H9 (cell line): Measurements from ENCODE around the gene ROM1. TPM values are rescaled to one million over a fixed set of nuclear protein-coding genes. Genes with fewer than 3 reads are reported as not detected.

ENCODE experiments used
- DNase-seq: peaks from one replicate; pipeline ENCODE4 v3.0.0-alpha.2; 2017
- H2AFZ ChIP-seq: one replicate; pipeline ENCODE4 v1.6.1; 2013; ENCODE audit warnings: mild to moderate bottlenecking, low read length, control low read depth, moderate library complexity
- H2AK5ac ChIP-seq: 2 replicates; pipeline ENCODE4 v1.6.1; 2013; ENCODE audit warnings: low read length, control low read depth, mixed read lengths; ENCODE audit not compliant: insufficient read length
- H2BK120ac ChIP-seq: one replicate; pipeline ENCODE4 v1.6.1; 2013; ENCODE audit warnings: low read depth, mild to moderate bottlenecking, low read length, control low read depth, inconsistent platforms; ENCODE audit not compliant: poor library complexity, severe bottlenecking
- H2BK12ac ChIP-seq: 2 replicates; pipeline ENCODE4 v1.6.1; 2013; ENCODE audit warnings: low read length, control low read depth, mixed read lengths, low read depth; ENCODE audit not compliant: insufficient read length
- H2BK15ac ChIP-seq: 2 replicates; pipeline ENCODE4 v1.6.1; 2013; ENCODE audit warnings: low read depth, low read length, control low read depth
- H2BK20ac ChIP-seq: one replicate; pipeline ENCODE4 v1.6.1; 2013; ENCODE audit warnings: low read depth, mild to moderate bottlenecking, low read length, control low read depth, inconsistent platforms; ENCODE audit not compliant: poor library complexity, severe bottlenecking
- H2BK5ac ChIP-seq: 2 replicates; pipeline ENCODE4 v1.6.1; 2013; ENCODE audit warnings: low read length, control low read depth, mixed read lengths; ENCODE audit not compliant: insufficient read length
- H3K14ac ChIP-seq: 2 replicates; pipeline ENCODE4 v1.6.1; 2013; ENCODE audit warnings: low read length, control low read depth; ENCODE audit not compliant: insufficient read depth
- H3K18ac ChIP-seq: 2 replicates; pipeline ENCODE4 v1.6.1; 2013; ENCODE audit warnings: low read depth, mild to moderate bottlenecking, mixed read lengths, low read length, control low read depth; ENCODE audit not compliant: insufficient read length
- H3K23ac ChIP-seq: 2 replicates; pipeline ENCODE4 v1.6.1; 2013; ENCODE audit warnings: low read length, control low read depth, mixed read lengths, low read depth; ENCODE audit not compliant: insufficient read length
- H3K23me2 ChIP-seq: 2 replicates; pipeline ENCODE4 v1.6.1; 2013; ENCODE audit warnings: low read depth, mild to moderate bottlenecking, mixed read lengths, low read length, control low read depth; ENCODE audit not compliant: insufficient read length, poor library complexity, severe bottlenecking
- H3K27ac ChIP-seq: 2 replicates; pipeline ENCODE4 v1.5.1; 2013; ENCODE audit warnings: low read length, control low read depth, mixed read lengths, low read depth; ENCODE audit not compliant: insufficient read length
- H3K27me3 ChIP-seq: 2 replicates; pipeline ENCODE4 v1.6.1; 2013; ENCODE audit warnings: low read length, control low read depth, inconsistent platforms; ENCODE audit not compliant: insufficient read depth
- H3K4ac ChIP-seq: 2 replicates; pipeline ENCODE4 v1.6.1; 2013; ENCODE audit warnings: low read depth, mild to moderate bottlenecking, control low read depth, inconsistent platforms, low read length, moderate library complexity
- H3K4me1 ChIP-seq: 2 replicates; pipeline ENCODE4 v1.6.1; 2013; ENCODE audit warnings: low read length, control low read depth, inconsistent platforms; ENCODE audit not compliant: insufficient read depth
- H3K4me2 ChIP-seq: 2 replicates; pipeline ENCODE4 v1.6.1; 2013; ENCODE audit warnings: low read length, control low read depth, mixed read lengths; ENCODE audit not compliant: insufficient read length, insufficient read depth
- H3K56ac ChIP-seq: 2 replicates; pipeline ENCODE4 v1.6.1; 2013; ENCODE audit warnings: low read depth, mild to moderate bottlenecking, mixed read lengths, low read length, control low read depth; ENCODE audit not compliant: insufficient read length
- H3K79me1 ChIP-seq: 2 replicates; pipeline ENCODE4 v1.6.1; 2013; ENCODE audit warnings: low read depth, mild to moderate bottlenecking, moderate library complexity, low read length, control low read depth, inconsistent platforms; ENCODE audit not compliant: insufficient read depth, poor library complexity, severe bottlenecking
- H3K79me2 ChIP-seq: 2 replicates; pipeline ENCODE4 v1.6.1; 2013; ENCODE audit warnings: low read length, control low read depth, inconsistent platforms; ENCODE audit not compliant: insufficient read depth
- H3K9ac ChIP-seq: 2 replicates; pipeline ENCODE4 v1.6.1; 2013; ENCODE audit warnings: low read length, control low read depth, mixed read lengths; ENCODE audit not compliant: insufficient read length; ENCODE audit errors: extremely low read depth
- H3K9me3 ChIP-seq: one replicate; pipeline ENCODE4 v1.6.1; 2013; ENCODE audit warnings: low read depth, low read length, inconsistent platforms; ENCODE audit not compliant: control insufficient read depth
- H3T11ph ChIP-seq: one replicate; pipeline ENCODE4 v1.6.1; 2013; ENCODE audit warnings: mild to moderate bottlenecking, low read length, control low read depth, inconsistent platforms
- H4K20me1 ChIP-seq: one replicate; pipeline ENCODE4 v1.6.1; 2013; ENCODE audit not compliant: control insufficient read depth, insufficient read length, insufficient read depth
- H4K5ac ChIP-seq: 2 replicates; pipeline ENCODE4 v1.6.1; 2013; ENCODE audit warnings: low read depth, mild to moderate bottlenecking, mixed read lengths, low read length, control low read depth; ENCODE audit not compliant: insufficient read length
- H4K8ac ChIP-seq: replicated peaks from 2 replicates; pipeline ENCODE4 v1.6.1; 2013; ENCODE audit warnings: low read length, control low read depth, mixed read lengths, low read depth; ENCODE audit not compliant: insufficient read length
- H4K91ac ChIP-seq: 2 replicates; pipeline ENCODE4 v1.6.1; 2013; ENCODE audit warnings: low read depth, mild to moderate bottlenecking, moderate library complexity, mixed read lengths, low read length, control low read depth; ENCODE audit not compliant: insufficient read length
- H3K27ac Mint-ChIP-seq, 3 experiments: 2 replicates in 2 of 3; 3 replicates in 1 of 3; pipeline ENCODE4 v1.8.0; 2020 to 2021; ENCODE audit warnings: mixed read lengths in 3 of 3, mild to moderate bottlenecking in 1 of 3, moderate library complexity in 1 of 3
- H3K27me3 Mint-ChIP-seq: 2 replicates; pipeline ENCODE4 v1.8.0; 2021; ENCODE audit warnings: low read depth, mild to moderate bottlenecking, moderate library complexity, mixed read lengths
- H3K36me3 Mint-ChIP-seq, 3 experiments: 2 replicates in 2 of 3; 3 replicates in 1 of 3; pipeline ENCODE4 v1.8.0; 2020 to 2021; ENCODE audit warnings: low read depth in 3 of 3, mixed read lengths in 3 of 3; ENCODE audit not compliant: insufficient read depth in 1 of 3
- H3K4me1 Mint-ChIP-seq, 2 experiments: 2 replicates each; pipeline ENCODE4 v1.8.0; 2020; ENCODE audit warnings: mixed read lengths in 2 of 2
- H3K4me3 Mint-ChIP-seq, 2 experiments: 2 replicates in 1 of 2; 3 replicates in 1 of 2; pipeline ENCODE4 v1.8.0; 2020 to 2021; ENCODE audit warnings: mild to moderate bottlenecking in 2 of 2, mixed read lengths in 2 of 2, moderate library complexity in 1 of 2
- H3K9me3 Mint-ChIP-seq, 2 experiments: 2 replicates in 1 of 2; 3 replicates in 1 of 2; pipeline ENCODE4 v1.8.0; 2020; ENCODE audit warnings: mild to moderate bottlenecking in 2 of 2, mixed read lengths in 2 of 2, moderate library complexity in 1 of 2
- WGBS: extraction: QIAGEN DNeasy Blood & Tissue Kit; methylation state at CpG from one replicate; pipeline ENCODE4 v1.1.7; 2013; ENCODE audit warnings: missing lambda C conversion rate, low lambda C conversion rate, mixed read lengths; ENCODE audit not compliant: insufficient read length; ENCODE audit errors: extremely low coverage; 5-methylcytosine and 5-hydroxymethylcytosine counted together
- total RNA-seq: library from RNA; stranded (reverse); gene quantifications from 2 replicates; pipeline ENCODE4 v1.2.1, GENCODE V29; 2021
- TF ChIP-seq, protein P1 (sequence below): fragments of 200-600 bp; sonication (generic); conservative IDR thresholded peaks from 3 replicates; pipeline ENCODE4 v1.8.0; 2021; ENCODE audit warnings: antibody characterized with exemption, mild to moderate bottlenecking

ROM1 gene
- total RNA-seq, 1 experiment from 2014 or later = 0.79 TPM

DNA sequence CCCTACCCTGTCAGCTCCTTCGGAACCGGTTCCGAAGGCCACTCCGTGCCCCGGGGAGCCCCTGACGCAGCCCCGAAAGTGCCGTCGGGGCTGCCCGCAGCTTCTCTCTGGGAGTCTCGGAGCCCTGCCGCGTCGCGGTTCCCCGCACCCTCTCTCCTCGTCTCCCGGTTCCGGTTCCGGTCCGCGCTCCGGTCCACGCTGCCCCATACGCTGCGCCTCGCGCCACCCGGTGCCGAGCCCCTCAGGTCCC, 12.0 kb upstream of the ROM1 start:
- Mint-ChIP-seq H3K4me3 (peak overlapping the region; percentile 90 to 93), H3K27ac (peak overlapping the region in 2 of 3 experiments; percentile 84 to 86; a peak in 3 of 7 replicates), H3K36me3 (peaks cover 50 to 57% (median 52%) of the 10 kb centered on the region in 3 experiments), H3K9me3 (no peaks in the 10 kb centered on the region), H3K27me3 (peaks cover 34% of the 10 kb centered on the region), H3K4me1 (peaks cover 42 to 57% of the 10 kb centered on the region in 2 experiments)
- H3K4ac ChIP-seq = peak overlapping the region; percentile 59; the same call in 1 of the 2 replicates
- H3K9me3 ChIP-seq = no peaks in the 10 kb centered on the region
- H3K18ac ChIP-seq = peak overlapping the region; percentile 69
- no peak overlapping the region for H3K56ac ChIP-seq
- H2BK5ac ChIP-seq = no peak overlapping the region
- H3K9ac ChIP-seq = peak overlapping the region; percentile 84
- H2BK15ac ChIP-seq = no peak overlapping the region
- no peak overlapping the region for H3T11ph ChIP-seq
- DNase-seq = no peak
- H3K79me2 ChIP-seq = no peaks in the 10 kb centered on the region; the same call in 1 of the 2 replicates
- H2BK120ac ChIP-seq = no peak overlapping the region
- H2AK5ac ChIP-seq = no peak overlapping the region
- no peaks in the 10 kb centered on the region for H3K79me1 ChIP-seq
- no peak overlapping the region for H4K5ac ChIP-seq
- H3K23ac ChIP-seq = no peak overlapping the region
- H4K8ac ChIP-seq = no peak overlapping the region
- WGBS = no CpG with 5 or more reads among the region's 30 CpGs
- H2AFZ ChIP-seq = no peak overlapping the region
- no peak overlapping the region for H2BK12ac ChIP-seq
- TF ChIP-seq, protein P1, sequence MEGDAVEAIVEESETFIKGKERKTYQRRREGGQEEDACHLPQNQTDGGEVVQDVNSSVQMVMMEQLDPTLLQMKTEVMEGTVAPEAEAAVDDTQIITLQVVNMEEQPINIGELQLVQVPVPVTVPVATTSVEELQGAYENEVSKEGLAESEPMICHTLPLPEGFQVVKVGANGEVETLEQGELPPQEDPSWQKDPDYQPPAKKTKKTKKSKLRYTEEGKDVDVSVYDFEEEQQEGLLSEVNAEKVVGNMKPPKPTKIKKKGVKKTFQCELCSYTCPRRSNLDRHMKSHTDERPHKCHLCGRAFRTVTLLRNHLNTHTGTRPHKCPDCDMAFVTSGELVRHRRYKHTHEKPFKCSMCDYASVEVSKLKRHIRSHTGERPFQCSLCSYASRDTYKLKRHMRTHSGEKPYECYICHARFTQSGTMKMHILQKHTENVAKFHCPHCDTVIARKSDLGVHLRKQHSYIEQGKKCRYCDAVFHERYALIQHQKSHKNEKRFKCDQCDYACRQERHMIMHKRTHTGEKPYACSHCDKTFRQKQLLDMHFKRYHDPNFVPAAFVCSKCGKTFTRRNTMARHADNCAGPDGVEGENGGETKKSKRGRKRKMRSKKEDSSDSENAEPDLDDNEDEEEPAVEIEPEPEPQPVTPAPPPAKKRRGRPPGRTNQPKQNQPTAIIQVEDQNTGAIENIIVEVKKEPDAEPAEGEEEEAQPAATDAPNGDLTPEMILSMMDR = no peak
- H3K14ac ChIP-seq = peak overlapping the region; percentile 96
- H3K23me2 ChIP-seq = peaks cover 4% of the 10 kb centered on the region
- peaks cover 12% of the 10 kb centered on the region; the same call in 1 of the 2 replicates for H3K27me3 ChIP-seq
- H3K4me1 ChIP-seq = peaks cover 8% of the 10 kb centered on the region
- H3K27ac ChIP-seq = no peak overlapping the region
- peak overlapping the region; percentile 32 for H4K91ac ChIP-seq
- H4K20me1 ChIP-seq = peaks cover 2% of the 10 kb centered on the region
- H2BK20ac ChIP-seq = no peak overlapping the region
- peak overlapping the region; percentile 71 for H3K4me2 ChIP-seq
